CD14-positive monocyte (primary cell): Measurements from ENCODE around the gene ITGA4. TPM values are rescaled to one million over a fixed set of nuclear protein-coding genes. Genes with fewer than 3 reads are reported as not detected.

ENCODE experiments used
- DNase-seq, 3 donors: peaks; one replicate each; pipeline ENCODE4 v3.0.0-alpha.2; 2011 to 2022
- H2AFZ ChIP-seq: 2 replicates; pipeline ENCODE4 v1.6.0; 2012; ENCODE audit warnings: mild to moderate bottlenecking, low read depth, low read length, inconsistent platforms; ENCODE audit not compliant: insufficient read depth, poor library complexity, severe bottlenecking
- H3K27ac ChIP-seq, 2 donors: 1 replicate in 1 of 2; 2 replicates in 1 of 2; pipeline ENCODE4 v1.5.1; 2012 to 2013; ENCODE audit warnings: low read length in 2 of 2, control low read depth in 1 of 2, inconsistent platforms in 1 of 2, low read depth in 1 of 2, mild to moderate bottlenecking in 1 of 2
- H3K27me3 ChIP-seq, 2 donors: one replicate each; pipeline versions ENCODE4 v1.6.0 to v1.6.1; 2011 to 2013; ENCODE audit warnings: low read length in 2 of 2; ENCODE audit not compliant: control insufficient read depth in 2 of 2, insufficient read depth in 2 of 2
- H3K36me3 ChIP-seq, 2 donors: replicated peaks in 1 of 2; 1 replicate in 1 of 2; 2 replicates in 1 of 2; pipeline versions ENCODE4 v1.5.1 to v1.6.1; 2012 to 2013; ENCODE audit warnings: low read length in 2 of 2, control low read depth in 1 of 2, inconsistent platforms in 1 of 2, mild to moderate bottlenecking in 1 of 2; ENCODE audit not compliant: insufficient read depth in 2 of 2, control insufficient read depth in 1 of 2
- H3K4me1 ChIP-seq, 2 donors: 1 replicate in 1 of 2; 2 replicates in 1 of 2; pipeline versions ENCODE4 v1.5.1 to v1.6.1; 2012 to 2013; ENCODE audit warnings: low read length in 2 of 2, control low read depth in 1 of 2, inconsistent platforms in 1 of 2, mild to moderate bottlenecking in 1 of 2, moderate library complexity in 1 of 2; ENCODE audit not compliant: insufficient read depth in 2 of 2, control insufficient read depth in 1 of 2
- H3K4me2 ChIP-seq: replicated peaks from 2 replicates; pipeline ENCODE3; 2012; ENCODE audit warnings: low read length, moderate library complexity, mild to moderate bottlenecking; ENCODE audit not compliant: poor library complexity, severe bottlenecking; ENCODE audit errors: extremely low read depth
- H3K4me3 ChIP-seq, 3 experiments: fragments of 200-600 bp in 1 of 3; sonication (generic) in 1 of 3; replicated peaks in 1 of 3; 1 replicate in 2 of 3; 2 replicates in 1 of 3; pipeline ENCODE4 v1.5.1; 2011 to 2013; ENCODE audit warnings: low read length in 3 of 3, mild to moderate bottlenecking in 3 of 3, control low read depth in 2 of 3, low read depth in 2 of 3, inconsistent platforms in 1 of 3, moderate library complexity in 1 of 3
- H3K79me2 ChIP-seq: 2 replicates; pipeline ENCODE4 v1.6.0; 2012; ENCODE audit warnings: mild to moderate bottlenecking, control low read depth, inconsistent platforms, low read length, moderate library complexity; ENCODE audit not compliant: insufficient read depth
- H3K9ac ChIP-seq: 2 replicates; pipeline ENCODE4 v1.6.0; 2017; ENCODE audit warnings: low read length, mild to moderate bottlenecking; ENCODE audit not compliant: insufficient read depth, poor library complexity, severe bottlenecking
- H3K9me3 ChIP-seq, 2 donors: replicated peaks in 1 of 2; 1 replicate in 1 of 2; 2 replicates in 1 of 2; pipeline versions ENCODE4 v1.5.1 to v1.6.1; 2012 to 2013; ENCODE audit warnings: low read length in 2 of 2, control low read depth in 1 of 2; ENCODE audit not compliant: control insufficient read depth in 1 of 2, insufficient read depth in 1 of 2
- H4K20me1 ChIP-seq: 2 replicates; pipeline ENCODE4 v1.6.0; 2012; ENCODE audit warnings: mild to moderate bottlenecking, low read length, control low read depth, moderate library complexity; ENCODE audit not compliant: insufficient read depth
- H3K27ac Mint-ChIP-seq, 7 donors: one replicate each; pipeline ENCODE4 v1.8.0; 2020; ENCODE audit warnings: mild to moderate bottlenecking in 7 of 7, mixed read lengths in 7 of 7, moderate library complexity in 6 of 7, inconsistent platforms in 2 of 7
- H3K27me3 Mint-ChIP-seq, 3 donors: one replicate each; pipeline ENCODE4 v1.8.0; 2021 to 2022; ENCODE audit warnings: low read depth in 3 of 3, mild to moderate bottlenecking in 3 of 3, mixed read lengths in 3 of 3, moderate library complexity in 3 of 3, inconsistent platforms in 1 of 3
- H3K36me3 Mint-ChIP-seq, 2 donors: one replicate each; pipeline ENCODE4 v1.8.0; 2020; ENCODE audit warnings: mixed read lengths in 2 of 2, inconsistent platforms in 1 of 2, mild to moderate bottlenecking in 1 of 2
- H3K4me1 Mint-ChIP-seq: one replicate; pipeline ENCODE4 v1.8.0; 2020; ENCODE audit warnings: mild to moderate bottlenecking, mixed read lengths
- H3K4me3 Mint-ChIP-seq, 2 donors: one replicate each; pipeline ENCODE4 v1.8.0; 2020; ENCODE audit warnings: mild to moderate bottlenecking in 2 of 2, mixed read lengths in 2 of 2, moderate library complexity in 1 of 2
- H3K9me3 Mint-ChIP-seq, 7 donors: one replicate each; pipeline ENCODE4 v1.8.0; 2020 to 2022; ENCODE audit warnings: mixed read lengths in 7 of 7, mild to moderate bottlenecking in 6 of 7, moderate library complexity in 6 of 7, inconsistent platforms in 2 of 7
- WGBS: methylation state at CpG from one replicate; pipeline ENCODE4 v1.1.5; 2013; ENCODE audit warnings: missing lambda C conversion rate; ENCODE audit not compliant: insufficient coverage; 5-methylcytosine and 5-hydroxymethylcytosine counted together
- intact Hi-C, 2 donors: fragments of 100-400 bp; cut with micrococcal nuclease; formaldehyde crosslinking; loops; one replicate each; pipeline versions ENCODE4 v1.15.0 to v1.15.1; 2023
- polyA plus RNA-seq, 3 donors: library from polyadenylated mRNA; depleted of rRNA in 1 of 3; unstranded in 2 of 3; stranded (reverse) in 1 of 3; fragments of 300-500 nt in 2 of 3; fragments of >200 nt in 1 of 3; fragmentation: Illumina TruSeq in 2 of 3; gene quantifications; 1 replicate in 2 of 3; 2 replicates in 1 of 3; pipeline ENCODE4 v1.2.3, GENCODE V29; 2012 to 2021
- TF ChIP-seq, protein P1 (sequence below): fragments of 200-600 bp; IDR thresholded peaks from one replicate; pipeline ENCODE4 v1.8.0; 2022; ENCODE audit warnings: antibody characterized with exemption, mild to moderate bottlenecking

Gene ITGA4
- polyA plus RNA-seq, 3 donors: 66.1 to 97.3 (median 84.1) TPM

DNA sequence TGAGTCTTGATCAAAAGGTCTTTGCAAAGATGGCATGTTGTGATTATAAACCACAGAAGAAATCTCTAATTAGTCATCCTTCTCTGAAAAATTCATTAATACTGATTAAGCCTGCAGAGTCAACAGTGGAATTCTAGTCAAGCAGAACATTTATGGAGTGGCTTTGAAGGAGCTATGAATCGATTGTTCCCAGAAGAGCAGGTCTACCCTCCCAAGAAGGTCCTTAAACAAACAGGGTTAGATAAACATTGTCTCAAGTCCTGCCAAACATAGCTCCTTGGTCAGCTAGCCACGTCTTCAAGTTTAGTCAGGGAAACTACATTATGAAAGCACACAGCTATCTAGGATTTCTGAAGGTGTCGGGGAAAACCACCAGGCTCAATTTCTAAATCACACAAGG is 88.9 kb downstream of the ITGA4 start:
- Histone ChIP-seq H3K9ac (no peak overlapping the region), H3K27ac (no peak overlapping the region), H3K4me3 (no peak overlapping the region), H4K20me1 (no peaks in the 10 kb centered on the region), H3K27me3 (no peaks in the 10 kb centered on the region), H2AFZ (no peak overlapping the region), H3K36me3 (peaks cover 0 to 2% of the 10 kb centered on the region in 2 donors), H3K9me3 (no peaks in the 10 kb centered on the region), H3K4me2 (no peak overlapping the region), H3K4me1 (no peaks in the 10 kb centered on the region), H3K79me2 (no peaks in the 10 kb centered on the region)
- H3K4me1 Mint-ChIP-seq: no peaks in the 10 kb centered on the region
- no peak overlapping the region for H3K4me3 Mint-ChIP-seq
- H3K27ac Mint-ChIP-seq: no peak overlapping the region
- no CpG with 5 or more reads among the region's 3 CpGs for WGBS
- intact Hi-C loops: no loop called here
- no peaks in the 10 kb centered on the region for H3K27me3 Mint-ChIP-seq
- DNase-seq: no peak
- TF ChIP-seq, protein P1, sequence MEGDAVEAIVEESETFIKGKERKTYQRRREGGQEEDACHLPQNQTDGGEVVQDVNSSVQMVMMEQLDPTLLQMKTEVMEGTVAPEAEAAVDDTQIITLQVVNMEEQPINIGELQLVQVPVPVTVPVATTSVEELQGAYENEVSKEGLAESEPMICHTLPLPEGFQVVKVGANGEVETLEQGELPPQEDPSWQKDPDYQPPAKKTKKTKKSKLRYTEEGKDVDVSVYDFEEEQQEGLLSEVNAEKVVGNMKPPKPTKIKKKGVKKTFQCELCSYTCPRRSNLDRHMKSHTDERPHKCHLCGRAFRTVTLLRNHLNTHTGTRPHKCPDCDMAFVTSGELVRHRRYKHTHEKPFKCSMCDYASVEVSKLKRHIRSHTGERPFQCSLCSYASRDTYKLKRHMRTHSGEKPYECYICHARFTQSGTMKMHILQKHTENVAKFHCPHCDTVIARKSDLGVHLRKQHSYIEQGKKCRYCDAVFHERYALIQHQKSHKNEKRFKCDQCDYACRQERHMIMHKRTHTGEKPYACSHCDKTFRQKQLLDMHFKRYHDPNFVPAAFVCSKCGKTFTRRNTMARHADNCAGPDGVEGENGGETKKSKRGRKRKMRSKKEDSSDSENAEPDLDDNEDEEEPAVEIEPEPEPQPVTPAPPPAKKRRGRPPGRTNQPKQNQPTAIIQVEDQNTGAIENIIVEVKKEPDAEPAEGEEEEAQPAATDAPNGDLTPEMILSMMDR: no peak
- peaks cover 2 to 15% of the 10 kb centered on the region in 2 donors for H3K36me3 Mint-ChIP-seq
- peaks cover 0 to 3% (median 0%) of the 10 kb centered on the region in 7 donors for H3K9me3 Mint-ChIP-seq

DNA sequence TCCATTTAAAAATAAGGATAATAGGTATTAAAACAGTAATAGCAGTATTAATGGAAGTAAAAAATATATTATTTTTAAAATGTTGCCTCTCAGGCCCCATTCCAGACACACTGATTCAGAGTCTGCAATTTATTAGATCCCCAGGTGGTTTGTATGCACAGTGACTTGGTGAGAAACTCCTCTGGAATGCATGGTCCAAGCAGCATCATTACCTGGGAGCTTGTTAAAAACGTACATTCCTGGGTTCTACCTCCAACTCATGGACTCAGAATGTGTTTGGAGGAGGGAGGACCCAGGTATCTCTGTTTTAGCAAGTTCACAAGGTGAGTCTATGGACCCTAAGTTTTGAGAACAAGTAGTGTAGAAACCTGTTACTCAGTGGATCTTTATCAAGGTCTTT is 95.6 kb downstream of the ITGA4 start:
- Histone ChIP-seq H2AFZ (no peak overlapping the region), H3K9ac (no peak overlapping the region), H3K27me3 (no peaks in the 10 kb centered on the region), H3K36me3 (no peaks in the 10 kb centered on the region), H3K4me3 (no peak overlapping the region), H3K4me1 (no peaks in the 10 kb centered on the region), H3K9me3 (no peaks in the 10 kb centered on the region), H4K20me1 (no peaks in the 10 kb centered on the region), H3K4me2 (no peak overlapping the region), H3K79me2 (no peaks in the 10 kb centered on the region), H3K27ac (no peak overlapping the region)
- peaks cover 0 to 4% (median 0%) of the 10 kb centered on the region in 7 donors for H3K9me3 Mint-ChIP-seq
- DNase-seq: no peak
- no peaks in the 10 kb centered on the region for H3K4me1 Mint-ChIP-seq
- TF ChIP-seq, protein P1: no peak
- H3K27ac Mint-ChIP-seq: no peak overlapping the region
- intact Hi-C loops: no loop called here
- H3K27me3 Mint-ChIP-seq: no peaks in the 10 kb centered on the region
- H3K36me3 Mint-ChIP-seq: peaks cover 0 to 8% of the 10 kb centered on the region in 2 donors
- H3K4me3 Mint-ChIP-seq: no peak overlapping the region
- no CpG with 5 or more reads among the region's 1 CpG for WGBS
